ENCODE measurements around the gene SFTPB.

DNA sequence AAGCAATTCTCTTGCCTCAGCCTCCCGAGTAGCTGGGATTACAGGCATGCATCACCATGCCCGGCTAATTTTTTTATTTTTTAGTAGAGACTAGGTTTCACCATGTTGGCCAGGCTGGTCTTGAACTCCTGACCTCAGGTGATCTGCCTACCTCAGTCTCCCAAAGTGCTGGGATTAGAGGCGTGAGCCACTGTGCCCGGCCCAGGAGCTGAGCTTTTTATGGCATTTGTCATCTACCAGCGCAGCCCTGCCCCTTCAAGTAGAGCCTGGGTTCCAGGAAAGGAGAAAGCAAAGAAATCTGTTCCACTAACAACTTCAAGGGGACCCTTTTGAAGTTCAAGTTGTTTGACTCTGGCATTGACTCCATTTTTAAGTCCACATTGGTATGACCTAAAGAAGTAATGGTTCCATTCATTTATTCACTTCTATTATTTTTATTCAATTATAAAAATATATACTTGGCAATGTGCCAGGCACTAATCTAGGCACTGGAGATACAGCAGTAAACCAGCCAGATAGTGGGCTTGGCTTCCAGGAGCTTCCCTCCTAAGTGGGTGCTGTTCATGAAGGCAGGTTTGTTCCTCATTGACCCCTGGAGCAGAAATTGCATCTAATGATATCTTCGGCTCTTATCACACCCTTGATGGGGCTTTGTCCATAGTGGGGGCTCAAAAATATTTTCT is 8.0 kb upstream of the SFTPB start:
- TF ChIP-seq, protein P1, sequence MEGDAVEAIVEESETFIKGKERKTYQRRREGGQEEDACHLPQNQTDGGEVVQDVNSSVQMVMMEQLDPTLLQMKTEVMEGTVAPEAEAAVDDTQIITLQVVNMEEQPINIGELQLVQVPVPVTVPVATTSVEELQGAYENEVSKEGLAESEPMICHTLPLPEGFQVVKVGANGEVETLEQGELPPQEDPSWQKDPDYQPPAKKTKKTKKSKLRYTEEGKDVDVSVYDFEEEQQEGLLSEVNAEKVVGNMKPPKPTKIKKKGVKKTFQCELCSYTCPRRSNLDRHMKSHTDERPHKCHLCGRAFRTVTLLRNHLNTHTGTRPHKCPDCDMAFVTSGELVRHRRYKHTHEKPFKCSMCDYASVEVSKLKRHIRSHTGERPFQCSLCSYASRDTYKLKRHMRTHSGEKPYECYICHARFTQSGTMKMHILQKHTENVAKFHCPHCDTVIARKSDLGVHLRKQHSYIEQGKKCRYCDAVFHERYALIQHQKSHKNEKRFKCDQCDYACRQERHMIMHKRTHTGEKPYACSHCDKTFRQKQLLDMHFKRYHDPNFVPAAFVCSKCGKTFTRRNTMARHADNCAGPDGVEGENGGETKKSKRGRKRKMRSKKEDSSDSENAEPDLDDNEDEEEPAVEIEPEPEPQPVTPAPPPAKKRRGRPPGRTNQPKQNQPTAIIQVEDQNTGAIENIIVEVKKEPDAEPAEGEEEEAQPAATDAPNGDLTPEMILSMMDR (IDR thresholded peaks at IDR 0.05), result no peak
- TF ChIP-seq POLR2AphosphoS5 (IDR thresholded peaks at IDR 0.05) (no peak), POLR2A (IDR thresholded peaks at IDR 0.05) (no peak)
